ENCODE results near the gene GIT2. TPM values are rescaled to one million over a fixed set of nuclear protein-coding genes. Genes with fewer than 3 reads are reported as not detected.

GIT2 gene
- total and polyA plus RNA-seq, 2 of the 13 experiments (the other 11 are each of a cell fraction or from before 2014, with no cell fraction given), result 18.4 to 19.8 TPM

- TF ChIP-seq, protein P1, sequence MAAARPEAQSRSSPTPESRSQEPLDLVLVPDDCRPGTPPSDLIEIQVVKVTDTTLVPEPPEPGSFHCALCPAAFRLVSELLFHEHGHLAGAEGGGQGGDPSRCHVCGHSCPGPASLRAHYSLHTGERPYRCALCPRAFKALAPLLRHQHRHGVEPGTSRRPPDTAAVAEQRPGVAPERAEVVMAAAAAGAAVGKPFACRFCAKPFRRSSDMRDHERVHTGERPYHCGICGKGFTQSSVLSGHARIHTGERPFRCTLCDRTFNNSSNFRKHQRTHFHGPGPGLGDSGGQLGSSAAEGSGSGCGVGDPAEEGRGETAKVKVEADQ (CRISPR knock-in tag; IDR thresholded peaks at IDR 0.05; ENCODE audit: borderline replicate concordance), result no peak
- TF ChIP-seq ZNF142 (CRISPR knock-in tag; IDR thresholded peaks at IDR 0.05), result no peak
- no peak for TF ChIP-seq RBM22 (optimal IDR thresholded peaks at IDR 0.05; ENCODE audit: low read length)
- TF ChIP-seq ELF4 (CRISPR knock-in tag; IDR thresholded peaks at IDR 0.05; ENCODE audit: borderline replicate concordance), result no peak
- TF ChIP-seq HMGA1 (CRISPR knock-in tag; conservative IDR thresholded peaks at IDR 0.05), result no peak
- TF ChIP-seq, protein P2, sequence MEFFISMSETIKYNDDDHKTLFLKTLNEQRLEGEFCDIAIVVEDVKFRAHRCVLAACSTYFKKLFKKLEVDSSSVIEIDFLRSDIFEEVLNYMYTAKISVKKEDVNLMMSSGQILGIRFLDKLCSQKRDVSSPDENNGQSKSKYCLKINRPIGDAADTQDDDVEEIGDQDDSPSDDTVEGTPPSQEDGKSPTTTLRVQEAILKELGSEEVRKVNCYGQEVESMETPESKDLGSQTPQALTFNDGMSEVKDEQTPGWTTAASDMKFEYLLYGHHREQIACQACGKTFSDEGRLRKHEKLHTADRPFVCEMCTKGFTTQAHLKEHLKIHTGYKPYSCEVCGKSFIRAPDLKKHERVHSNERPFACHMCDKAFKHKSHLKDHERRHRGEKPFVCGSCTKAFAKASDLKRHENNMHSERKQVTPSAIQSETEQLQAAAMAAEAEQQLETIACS (CRISPR knock-in tag; IDR thresholded peaks at IDR 0.05), result no peak
- TF ChIP-seq ZBTB38 (CRISPR knock-in tag; IDR thresholded peaks at IDR 0.05), result 0 out of 2 replicates have a peak, but pooled peaks have one; percentile 46
- no peak for TF ChIP-seq CEBPB (IDR thresholded peaks at IDR 0.05; ENCODE audit: borderline replicate concordance, low read depth, low read length)
- TF ChIP-seq ZNF883 (CRISPR knock-in tag; IDR thresholded peaks at IDR 0.05; ENCODE audit: not compliant biosample characterization), result no peak
These were observed 70.9 kb downstream of the GIT2 start (continued) for GRCh38 chr12:109925185-109925840.

Measured in HepG2 (cell line).